ENCODE data around the gene SPOCD1.
A peak's percentile ranks its signal among the peaks of the same experiment; 100 is the strongest.

Gene SPOCD1

DNA sequence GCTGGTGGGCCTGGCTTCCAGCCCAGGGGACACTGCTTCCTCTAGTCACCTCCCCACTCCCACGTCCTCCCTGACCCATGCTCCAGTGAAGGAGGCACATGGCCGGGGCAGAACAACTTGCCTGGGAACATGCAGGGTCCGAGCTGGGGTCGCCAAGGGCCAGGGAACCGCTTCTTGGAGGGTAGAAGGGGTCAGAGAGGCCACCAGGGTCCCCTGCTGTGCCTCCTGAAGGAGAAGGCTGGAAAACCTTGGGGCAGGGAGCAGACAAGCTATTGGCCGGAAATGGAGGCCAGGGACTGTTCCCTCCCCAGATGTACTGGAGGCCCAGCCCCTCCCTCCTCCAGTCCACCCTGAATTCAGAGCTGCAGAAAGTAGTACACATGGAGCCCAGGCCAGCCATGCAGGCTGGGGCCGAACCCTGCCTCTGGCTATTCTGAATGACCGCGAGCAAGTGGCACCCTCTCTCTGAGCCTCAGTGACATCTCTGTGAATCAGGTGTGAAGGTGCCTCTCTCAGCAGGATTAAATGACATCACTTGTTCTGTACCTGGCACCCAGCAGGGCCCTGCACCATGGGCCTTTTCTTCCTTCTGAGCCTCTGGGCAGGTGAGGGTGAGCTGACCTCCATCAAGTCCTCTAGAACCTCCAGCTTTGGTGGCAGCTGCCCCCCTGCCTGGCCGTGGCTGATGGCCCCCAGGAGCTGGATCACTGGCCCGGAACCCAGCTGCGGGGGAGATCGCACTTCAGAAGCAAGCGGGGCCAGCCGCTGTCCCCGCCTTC, 15.7 kb downstream of the SPOCD1 start:
- no peak for DNase-seq

- DNase-seq, result no peak
Observed at GRCh38 chr1:31799196-31799894, 16.5 kb downstream of the SPOCD1 start.

- DNase-seq, result no peak
Observed at GRCh38 chr1:31798433-31799195, 17.2 kb downstream of the SPOCD1 start.

- DNase-seq, result no peak
Observed at GRCh38 chr1:31798086-31798432, 17.8 kb downstream of the SPOCD1 start.

GRCh38 chr1:31797216-31797615, 18.6 kb downstream of the SPOCD1 start:
- no peak for DNase-seq

GRCh38 chr1:31796707-31797106, 19.1 kb downstream of the SPOCD1 start:
- no peak for DNase-seq

GRCh38 chr1:31795801-31796621, 19.8 kb downstream of the SPOCD1 start:
- DNase-seq, result no peak

DNA sequence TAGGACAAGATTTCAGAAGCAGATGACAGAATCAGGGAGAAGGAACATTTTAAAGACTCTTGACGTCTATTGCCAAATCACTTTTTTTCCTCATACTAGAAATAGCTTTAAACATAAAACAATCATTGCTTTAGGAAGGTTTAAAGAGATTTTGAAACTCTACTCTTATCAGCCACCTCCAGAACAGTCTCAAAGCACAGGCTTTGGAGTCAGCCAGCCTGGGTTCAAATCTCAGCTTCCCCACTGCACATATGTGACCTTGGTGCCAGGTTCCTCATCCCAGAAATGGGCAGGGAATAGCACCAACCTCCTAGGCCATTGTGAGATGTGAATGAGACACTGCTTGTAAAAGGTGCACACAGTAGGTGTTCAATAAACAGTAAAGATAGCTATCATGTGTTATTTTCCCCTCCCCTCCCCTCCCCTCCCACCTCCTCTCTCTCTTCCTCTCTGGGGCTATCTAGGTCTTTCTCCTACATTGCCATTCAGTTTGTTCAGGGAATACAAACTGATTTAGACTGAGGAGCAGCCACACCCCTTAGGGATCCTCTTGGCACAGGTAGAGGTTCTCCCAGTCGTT, 20.6 kb downstream of the SPOCD1 start:
- no peak for DNase-seq

GRCh38 chr1:31793586-31794285, 22.1 kb downstream of the SPOCD1 start:
- DNase-seq, result no peak

DNA sequence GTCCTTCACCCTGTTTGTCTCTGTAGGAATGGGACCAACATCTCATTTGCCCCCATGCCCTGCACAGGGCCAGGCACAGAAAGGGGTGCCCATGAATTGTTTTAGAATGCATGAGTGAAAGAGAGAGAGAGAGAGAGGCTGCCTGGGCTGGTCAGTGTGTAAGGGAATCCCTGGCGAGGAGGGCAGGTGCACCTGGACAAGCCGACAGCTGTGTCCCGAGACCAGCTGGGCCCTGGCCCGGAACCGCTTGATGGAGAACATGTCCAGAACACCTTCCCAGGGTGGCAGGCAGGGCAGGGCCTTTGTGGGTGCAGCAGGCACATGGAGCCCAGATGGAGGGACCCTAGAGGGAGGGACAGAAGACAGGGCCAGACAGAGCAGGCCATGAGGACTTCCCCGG, 22.7 kb downstream of the SPOCD1 start:
- DNase-seq, result no peak

GRCh38 chr1:31792541-31792940, 23.3 kb downstream of the SPOCD1 start:
- no peak for DNase-seq

GRCh38 chr1:31792116-31792515, 23.7 kb downstream of the SPOCD1 start:
- no peak for DNase-seq

DNA sequence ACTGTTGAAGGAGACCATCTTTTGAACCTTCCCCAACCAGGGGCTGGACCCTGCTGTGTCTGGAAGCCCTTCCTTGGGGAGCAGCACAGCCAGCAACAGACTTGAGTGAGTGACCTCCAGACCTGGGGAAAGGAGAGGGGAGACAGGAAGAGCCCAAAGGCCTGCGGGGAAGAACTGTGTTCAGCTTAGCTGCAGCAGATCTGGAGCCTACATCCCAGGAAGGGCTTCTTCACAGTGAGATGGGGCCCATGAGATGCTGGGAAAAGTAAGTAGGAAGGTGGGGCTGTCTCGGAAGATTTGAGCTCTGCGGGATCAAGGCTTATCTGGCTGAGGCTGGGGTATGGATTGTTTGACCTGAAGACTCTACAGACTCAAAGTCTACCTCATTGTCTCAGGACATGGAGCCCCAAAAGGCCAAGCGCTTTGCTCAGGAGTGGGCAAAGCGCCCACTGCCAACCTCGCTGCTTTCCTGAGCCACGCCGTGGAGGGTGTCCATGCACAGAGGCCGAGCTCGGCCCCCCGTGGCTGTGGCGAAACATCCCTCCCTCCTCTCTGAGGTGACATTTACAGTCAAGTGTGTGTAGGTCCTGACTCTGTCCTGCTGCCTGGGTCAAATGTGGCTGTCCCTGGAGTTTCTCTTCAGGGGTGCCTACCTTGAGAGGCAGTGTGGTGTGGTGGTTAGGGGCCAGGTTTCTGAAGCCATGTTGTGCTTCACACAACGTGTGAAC, 24.5 kb downstream of the SPOCD1 start:
- no peak for DNase-seq

GRCh38 chr1:31790641-31791091, 25.2 kb downstream of the SPOCD1 start:
- no peak for DNase-seq

DNA sequence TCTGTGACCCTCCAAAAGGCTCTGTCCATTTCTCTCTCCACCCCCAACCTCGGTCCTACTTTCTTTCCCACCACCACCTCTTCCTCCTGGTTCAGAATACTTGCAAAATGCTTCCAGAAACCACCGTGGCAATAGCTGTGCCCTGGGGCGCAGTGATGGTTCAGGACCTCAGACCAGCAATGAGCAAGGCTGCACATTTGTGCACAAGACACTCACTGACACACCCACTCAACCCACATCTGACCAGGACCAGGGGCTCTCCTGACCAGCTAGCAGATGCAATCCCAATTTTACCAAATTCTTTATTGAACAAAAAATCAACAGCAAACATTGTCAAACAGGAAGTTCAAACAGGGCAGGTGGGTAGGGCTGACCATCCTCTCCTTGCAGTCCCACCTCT, 25.7 kb downstream of the SPOCD1 start:
- DNase-seq, result no peak

DNA sequence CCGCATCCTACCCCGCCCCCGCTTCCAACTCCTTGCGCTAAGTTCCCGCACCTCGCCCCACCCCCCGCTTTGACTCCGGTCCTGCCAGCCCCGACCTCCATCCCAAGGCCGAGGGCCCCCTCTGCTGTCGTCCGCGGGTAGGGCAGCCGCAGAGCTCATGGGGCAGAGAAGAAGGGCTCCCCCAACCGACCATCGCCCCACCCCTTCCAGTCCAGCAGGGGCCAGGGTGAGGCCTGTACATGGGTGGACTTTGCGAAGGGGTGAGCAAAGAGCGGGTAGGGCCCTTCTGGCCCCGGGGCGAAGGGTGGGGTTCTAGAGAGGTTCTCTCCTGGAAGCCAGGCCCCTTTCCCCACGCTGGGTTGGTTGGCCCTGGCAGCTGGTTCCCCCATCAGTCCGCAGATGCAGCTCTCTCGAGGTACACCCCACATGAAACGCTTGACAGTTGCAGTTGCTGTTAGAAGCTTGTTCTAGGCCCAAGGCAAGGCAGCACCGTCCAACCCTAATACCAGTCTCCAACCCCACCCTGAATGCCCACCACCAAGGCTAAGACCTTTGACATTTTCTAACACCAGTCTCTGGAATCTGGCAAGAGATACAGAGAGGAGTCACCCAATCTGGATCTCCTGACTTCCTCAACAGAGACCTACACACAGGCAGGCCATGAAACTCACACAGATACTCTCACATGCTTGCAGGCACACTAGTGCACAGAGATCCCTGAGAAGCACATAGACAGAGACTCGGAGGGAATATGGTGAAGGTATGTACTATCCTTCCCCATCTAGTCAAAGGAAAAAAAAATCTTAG, 26.4 kb downstream of the SPOCD1 start:
- DNase-seq, result peak; percentile 99

GRCh38 chr1:31788825-31789256, 27.0 kb downstream of the SPOCD1 start:
- no peak for DNase-seq

- peak; percentile 89 for DNase-seq
Observed at GRCh38 chr1:31788138-31788824, 27.5 kb downstream of the SPOCD1 start.

DNA sequence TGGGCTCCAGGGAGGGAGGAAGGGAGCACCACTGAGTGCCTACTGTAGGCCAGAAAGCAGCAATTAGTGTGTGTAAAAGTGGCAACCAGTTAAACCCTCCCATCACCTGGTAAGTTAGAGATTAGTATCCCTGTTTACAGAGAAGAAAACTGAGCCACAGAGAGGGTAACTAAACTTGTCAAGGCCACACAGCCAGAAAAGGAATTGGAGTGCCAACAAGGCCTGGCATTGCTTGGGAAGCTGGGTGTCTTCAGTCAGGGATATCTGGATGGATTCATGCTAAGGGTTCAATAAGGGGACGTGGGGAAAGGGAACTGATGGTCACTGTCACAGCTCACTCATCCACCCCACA, 28.1 kb downstream of the SPOCD1 start:
- DNase-seq, result no peak

GRCh38 chr1:31787261-31787660, 28.6 kb downstream of the SPOCD1 start:
- DNase-seq, result no peak
